Cerebellar nuclear complex (tissue), 1 donor: ENCODE results near the gene DOCK9.
"Not testable (repeated sequence)": the region's sequence is repeated elsewhere in the genome, so short reads cannot be mapped to it uniquely, and the experiment has no call there.

ENCODE experiments used
- DNase-seq, 2 experiments: peaks; one replicate each; lab custom pipeline; 2025; lab: John Stamatoyannopoulos, UW

Gene DOCK9

GRCh38 chr13:98917116-98917515, 60.7 kb downstream of the DOCK9 start:
- no peak for DNase-seq

GRCh38 chr13:98916403-98916802, 61.5 kb downstream of the DOCK9 start:
- DNase-seq: no peak

- DNase-seq: no peak
These were observed 61.9 kb downstream of the DOCK9 start for GRCh38 chr13:98915981-98916380.

GRCh38 chr13:98915563-98915962, 62.3 kb downstream of the DOCK9 start:
- DNase-seq: no peak

- DNase-seq: no peak
These were observed 64.1 kb downstream of the DOCK9 start for GRCh38 chr13:98913741-98914140.

- no peak for DNase-seq
These were observed 65.0 kb downstream of the DOCK9 start for GRCh38 chr13:98912846-98913245.

GRCh38 chr13:98910501-98910951, 67.3 kb downstream of the DOCK9 start:
- DNase-seq: no peak

- DNase-seq: no peak
These were observed 68.8 kb downstream of the DOCK9 start for GRCh38 chr13:98909016-98909415.

GRCh38 chr13:98906746-98907502, 70.9 kb downstream of the DOCK9 start:
- no peak for DNase-seq

- no peak for DNase-seq
These were observed 72.7 kb downstream of the DOCK9 start for GRCh38 chr13:98905199-98905598.

- DNase-seq: no peak
These were observed 77.4 kb downstream of the DOCK9 start for GRCh38 chr13:98900442-98900841.

- DNase-seq: no peak
These were observed 80.2 kb downstream of the DOCK9 start for GRCh38 chr13:98897706-98898105.

GRCh38 chr13:98896868-98897144, 81.1 kb downstream of the DOCK9 start:
- DNase-seq: no peak

- DNase-seq: no peak
These were observed 81.6 kb downstream of the DOCK9 start for GRCh38 chr13:98896083-98896867.

GRCh38 chr13:98894814-98895213, 83.0 kb downstream of the DOCK9 start:
- DNase-seq: not testable (repeated sequence)

- no peak for DNase-seq
These were observed 84.5 kb downstream of the DOCK9 start for GRCh38 chr13:98893371-98893770.

- no peak for DNase-seq
These were observed 85.0 kb downstream of the DOCK9 start for GRCh38 chr13:98892821-98893220.

GRCh38 chr13:98892077-98892476, 85.8 kb downstream of the DOCK9 start:
- DNase-seq: no peak

GRCh38 chr13:98890925-98891324, 86.9 kb downstream of the DOCK9 start:
- no peak for DNase-seq

- DNase-seq: no peak
These were observed 87.7 kb downstream of the DOCK9 start for GRCh38 chr13:98890186-98890585.

- DNase-seq: no peak
These were observed 88.3 kb downstream of the DOCK9 start for GRCh38 chr13:98889419-98890085.

- DNase-seq: no peak
These were observed 89.0 kb downstream of the DOCK9 start for GRCh38 chr13:98888890-98889279.
